KMS-11 (cell line): ENCODE results near the gene PYCARD.

Experiments
- H2AFZ ChIP-seq: fragments of 200-600 bp; sonication (generic); 2 replicates; pipeline ENCODE4 v1.6.1; 2016; ENCODE audit warnings: antibody characterized with exemption, mixed run types, low read depth
- H3K27ac ChIP-seq: fragments of 200-600 bp; sonication (generic); 2 replicates; pipeline ENCODE4 v1.6.1; 2016; ENCODE audit warnings: mild to moderate bottlenecking, mixed run types
- H3K27me3 ChIP-seq: fragments of 200-600 bp; sonication (generic); 2 replicates; pipeline ENCODE4 v1.6.1; 2017; ENCODE audit warnings: mild to moderate bottlenecking, low read depth, mixed run types, moderate library complexity; ENCODE audit not compliant: insufficient read depth
- H3K36me3 ChIP-seq: fragments of 200-600 bp; sonication (generic); 2 replicates; pipeline ENCODE4 v1.6.1; 2017; ENCODE audit warnings: mild to moderate bottlenecking, mixed run types; ENCODE audit not compliant: insufficient read depth
- H3K4me1 ChIP-seq: fragments of 200-600 bp; sonication (generic); 2 replicates; pipeline ENCODE4 v1.6.1; 2016; ENCODE audit warnings: mild to moderate bottlenecking, low read depth, mixed run types; ENCODE audit not compliant: poor library complexity, severe bottlenecking
- H3K4me2 ChIP-seq: fragments of 200-600 bp; sonication (generic); 2 replicates; pipeline ENCODE4 v1.7.0; 2016; ENCODE audit warnings: mild to moderate bottlenecking, mixed run types
- H3K4me3 ChIP-seq: fragments of 200-600 bp; sonication (generic); IDR thresholded peaks from 2 replicates; pipeline ENCODE4 v1.6.1; 2017; ENCODE audit warnings: low read depth, low read length, mixed read lengths; ENCODE audit not compliant: insufficient read depth
- H3K79me2 ChIP-seq: fragments of 200-600 bp; sonication (generic); 2 replicates; pipeline ENCODE4 v1.6.1; 2016; ENCODE audit warnings: low read depth, mixed run types; ENCODE audit not compliant: insufficient read depth
- H3K9ac ChIP-seq: fragments of 200-600 bp; sonication (generic); 2 replicates; pipeline ENCODE4 v1.6.1; 2016; ENCODE audit warnings: mild to moderate bottlenecking, mixed run types
- H4K20me1 ChIP-seq: fragments of 200-600 bp; sonication (generic); 2 replicates; pipeline ENCODE4 v1.6.1; 2016; ENCODE audit warnings: mild to moderate bottlenecking, mixed run types; ENCODE audit not compliant: insufficient read depth
- TF ChIP-seq, protein P1 (sequence below): fragments of 200-600 bp; sonication (generic); conservative IDR thresholded peaks from 2 replicates; pipeline ENCODE4 v1.6.1; 2017; ENCODE audit warnings: low read depth, mild to moderate bottlenecking, antibody characterized with exemption, low read length, moderate library complexity, mixed read lengths

The PYCARD gene

DNA sequence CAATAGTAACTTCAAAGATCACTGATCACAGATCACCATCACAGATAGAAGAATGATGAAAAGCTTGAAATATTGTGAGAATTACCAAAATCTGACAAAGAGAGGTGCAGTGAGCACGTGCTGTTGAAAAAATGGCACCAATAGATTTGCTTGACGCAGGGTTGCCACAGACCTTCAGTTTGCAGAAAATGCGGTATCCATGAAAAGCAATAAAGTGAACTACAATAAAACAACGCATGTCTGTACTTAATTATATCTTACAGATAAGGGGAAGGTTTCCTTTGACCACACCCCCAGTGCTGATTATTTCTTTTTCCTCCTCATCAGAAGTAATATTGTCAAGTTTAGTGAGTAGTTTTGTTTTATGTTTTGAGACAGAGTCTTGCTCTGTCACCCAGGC, 35.5 kb upstream of the PYCARD start:
- Histone ChIP-seq H2AFZ (no peak overlapping the region), H3K4me3 (no peak overlapping the region)

DNA sequence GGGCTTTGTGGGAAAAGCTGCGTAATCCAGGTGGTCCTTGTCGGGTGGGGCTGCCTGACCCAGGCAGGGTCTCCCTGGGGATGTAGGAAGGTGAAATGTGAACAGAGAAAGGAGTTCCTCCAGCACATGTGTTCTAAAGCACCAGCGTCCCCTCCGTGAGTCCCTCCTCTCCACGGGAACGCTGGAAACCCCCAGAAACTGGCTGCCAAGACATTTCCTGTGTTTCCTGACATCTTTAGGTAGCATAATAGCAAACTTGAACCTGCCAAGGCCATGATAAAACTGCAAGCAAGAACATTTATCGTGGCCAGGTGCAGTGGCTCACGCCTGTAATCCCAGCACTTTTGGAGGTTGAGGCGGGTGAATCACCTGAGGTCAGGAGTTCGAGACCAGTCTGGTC, 26.9 kb upstream of the PYCARD start:
- no peak overlapping the region for H3K4me3 ChIP-seq
- TF ChIP-seq, protein P1, sequence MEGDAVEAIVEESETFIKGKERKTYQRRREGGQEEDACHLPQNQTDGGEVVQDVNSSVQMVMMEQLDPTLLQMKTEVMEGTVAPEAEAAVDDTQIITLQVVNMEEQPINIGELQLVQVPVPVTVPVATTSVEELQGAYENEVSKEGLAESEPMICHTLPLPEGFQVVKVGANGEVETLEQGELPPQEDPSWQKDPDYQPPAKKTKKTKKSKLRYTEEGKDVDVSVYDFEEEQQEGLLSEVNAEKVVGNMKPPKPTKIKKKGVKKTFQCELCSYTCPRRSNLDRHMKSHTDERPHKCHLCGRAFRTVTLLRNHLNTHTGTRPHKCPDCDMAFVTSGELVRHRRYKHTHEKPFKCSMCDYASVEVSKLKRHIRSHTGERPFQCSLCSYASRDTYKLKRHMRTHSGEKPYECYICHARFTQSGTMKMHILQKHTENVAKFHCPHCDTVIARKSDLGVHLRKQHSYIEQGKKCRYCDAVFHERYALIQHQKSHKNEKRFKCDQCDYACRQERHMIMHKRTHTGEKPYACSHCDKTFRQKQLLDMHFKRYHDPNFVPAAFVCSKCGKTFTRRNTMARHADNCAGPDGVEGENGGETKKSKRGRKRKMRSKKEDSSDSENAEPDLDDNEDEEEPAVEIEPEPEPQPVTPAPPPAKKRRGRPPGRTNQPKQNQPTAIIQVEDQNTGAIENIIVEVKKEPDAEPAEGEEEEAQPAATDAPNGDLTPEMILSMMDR = no peak
- no peak overlapping the region for H2AFZ ChIP-seq
- H4K20me1 ChIP-seq = no peaks in the 10 kb centered on the region
- no peak overlapping the region for H3K9ac ChIP-seq
- H3K4me2 ChIP-seq = no peak overlapping the region
- no peak overlapping the region for H3K27ac ChIP-seq
- no peaks in the 10 kb centered on the region for H3K4me1 ChIP-seq
- H3K27me3 ChIP-seq = no peaks in the 10 kb centered on the region
- no peaks in the 10 kb centered on the region for H3K79me2 ChIP-seq
- no peaks in the 10 kb centered on the region for H3K36me3 ChIP-seq

More for the DNA sequence above, 35.5 kb upstream of the PYCARD start:
- Histone ChIP-seq H3K27ac (no peak overlapping the region), H3K36me3 (no peaks in the 10 kb centered on the region), H4K20me1 (no peaks in the 10 kb centered on the region), H3K79me2 (no peaks in the 10 kb centered on the region), H3K9ac (no peak overlapping the region), H3K4me1 (no peaks in the 10 kb centered on the region), H3K27me3 (no peaks in the 10 kb centered on the region), H3K4me2 (no peak overlapping the region)
- TF ChIP-seq, protein P1 = no peak

DNA sequence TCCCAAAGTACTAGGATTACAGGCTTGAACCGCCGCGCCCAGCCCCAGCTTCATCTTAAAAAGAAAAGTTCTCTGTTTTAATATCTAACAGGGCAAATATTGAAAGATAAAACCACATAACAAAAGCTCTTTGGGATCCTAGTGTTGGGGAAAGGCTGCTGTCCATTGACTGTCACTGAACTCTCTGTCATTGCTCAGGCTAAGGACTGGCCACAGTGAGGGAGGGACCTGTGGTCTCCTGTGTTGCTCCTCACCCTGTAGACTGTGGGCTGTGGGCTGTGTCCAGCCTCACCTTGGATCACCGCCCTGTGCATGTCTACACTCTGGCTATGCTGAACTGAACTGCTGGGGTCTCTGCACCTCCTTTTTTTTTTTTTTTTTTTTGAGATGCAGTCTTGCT, 25.6 kb upstream of the PYCARD start:
- H3K4me2 ChIP-seq = no peak overlapping the region
- H3K27ac ChIP-seq = no peak overlapping the region
- H3K4me3 ChIP-seq = no peak overlapping the region
- H2AFZ ChIP-seq = no peak overlapping the region
- H4K20me1 ChIP-seq = no peaks in the 10 kb centered on the region
- H3K27me3 ChIP-seq = no peaks in the 10 kb centered on the region
- H3K79me2 ChIP-seq = no peaks in the 10 kb centered on the region
- H3K4me1 ChIP-seq = no peaks in the 10 kb centered on the region
- TF ChIP-seq, protein P1 = no peak
- H3K36me3 ChIP-seq = no peaks in the 10 kb centered on the region
- no peak overlapping the region for H3K9ac ChIP-seq

DNA sequence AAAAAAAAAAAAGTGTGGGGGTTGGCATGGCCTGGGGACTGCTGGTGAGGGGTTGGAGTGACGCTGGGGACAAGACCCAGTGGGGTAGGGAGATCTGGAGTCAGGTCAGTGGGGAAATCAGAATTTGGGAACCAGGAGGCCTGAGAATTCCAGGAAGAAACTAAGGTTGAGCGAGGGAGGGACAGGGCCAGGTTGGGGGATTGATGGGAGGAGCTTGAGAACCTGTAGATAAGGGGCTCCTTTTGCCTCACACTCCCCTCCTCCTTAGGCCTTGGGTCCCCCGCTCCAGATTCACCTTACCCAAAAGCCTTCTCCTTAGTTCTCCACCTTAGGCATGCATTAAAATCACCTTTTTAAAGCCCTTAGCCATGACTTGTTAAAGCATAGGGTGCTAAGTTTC, 22.6 kb upstream of the PYCARD start:
- Histone ChIP-seq H3K27ac (no peak overlapping the region), H4K20me1 (no peaks in the 10 kb centered on the region), H3K4me3 (no peak overlapping the region), H3K9ac (no peak overlapping the region), H3K79me2 (no peaks in the 10 kb centered on the region), H3K4me1 (no peaks in the 10 kb centered on the region), H2AFZ (no peak overlapping the region), H3K36me3 (no peaks in the 10 kb centered on the region), H3K4me2 (no peak overlapping the region), H3K27me3 (no peaks in the 10 kb centered on the region)
- TF ChIP-seq, protein P1 = no peak
